HepG2 (cell line): ENCODE measurements around the gene IPP. TPM values are rescaled to one million over a fixed set of nuclear protein-coding genes. Genes with fewer than 3 reads are reported as not detected.

ENCODE experiments used
- CREM ChIP-seq, 2 experiments: sonication (generic) in 1 of 2; formaldehyde crosslinking in 1 of 2; IDR thresholded peaks; 2 replicates each; pipeline versions ENCODE4 v1.4.0 to v1.6.1; 2016 to 2020; ENCODE audit warnings: antibody characterized with exemption in 1 of 2, mild to moderate bottlenecking in 1 of 2, missing genetic modification reagents in 1 of 2
- FOXM1 ChIP-seq: sonication (generic); formaldehyde crosslinking; IDR thresholded peaks from 2 replicates; pipeline ENCODE4 v1.5.0; 2020; ENCODE audit warnings: missing genetic modification reagents
- GATA4 ChIP-seq: sonication (generic); IDR thresholded peaks from 2 replicates; pipeline ENCODE4 v1.6.1; 2016; ENCODE audit warnings: antibody characterized with exemption, low read depth, borderline replicate concordance
- HDAC2 ChIP-seq: sonication (generic); formaldehyde crosslinking; IDR thresholded peaks from 2 replicates; pipeline ENCODE4 v1.4.0; 2020; ENCODE audit warnings: missing genetic modification reagents
- HIVEP1 ChIP-seq: sonication (generic); formaldehyde crosslinking; IDR thresholded peaks from 2 replicates; pipeline ENCODE4 v1.4.0; 2020; ENCODE audit warnings: mild to moderate bottlenecking, missing genetic modification reagents
- HNRNPK ChIP-seq: fragments of 200-400 bp; formaldehyde crosslinking; IDR thresholded peaks from 2 replicates; pipeline ENCODE4 v1.6.1; 2018; ENCODE audit warnings: low read length, low read depth, moderate library complexity, mild to moderate bottlenecking; ENCODE audit not compliant: poor library complexity, severe bottlenecking
- KDM1A ChIP-seq: IDR thresholded peaks from 2 replicates; pipeline ENCODE4 v1.6.1; 2016; ENCODE audit warnings: missing compliant biosample characterization
- MYNN ChIP-seq: sonication (generic); formaldehyde crosslinking; IDR thresholded peaks from 2 replicates; pipeline ENCODE4 v1.4.0; 2020; ENCODE audit warnings: mild to moderate bottlenecking, low read depth, missing genetic modification reagents
- NFRKB ChIP-seq: fragments of 450-650 bp; IDR thresholded peaks from 2 replicates; pipeline ENCODE4 v1.6.1; 2017
- PCBP2 ChIP-seq: fragments of 200-400 bp; formaldehyde crosslinking; optimal IDR thresholded peaks from 2 replicates; pipeline ENCODE3; 2018; ENCODE audit warnings: low read length, low read depth; ENCODE audit not compliant: poor library complexity, severe bottlenecking
- PITX1 ChIP-seq: sonication (generic); formaldehyde crosslinking; IDR thresholded peaks from 2 replicates; pipeline ENCODE4 v1.5.1; 2020; ENCODE audit warnings: mild to moderate bottlenecking, missing genetic modification reagents
- TEAD3 ChIP-seq: optimal IDR thresholded peaks from 2 replicates; pipeline ENCODE3; 2016; ENCODE audit warnings: borderline replicate concordance
- WIZ ChIP-seq: sonication (generic); formaldehyde crosslinking; IDR thresholded peaks from 2 replicates; pipeline ENCODE4 v1.5.1; 2020; ENCODE audit warnings: mild to moderate bottlenecking, missing genetic modification reagents
- ZBTB20 ChIP-seq: sonication (generic); formaldehyde crosslinking; IDR thresholded peaks from 2 replicates; pipeline ENCODE4 v1.8.1; 2023; ENCODE audit warnings: missing genetic modification reagents, low read depth, mild to moderate bottlenecking, borderline replicate concordance
- ZFP82 ChIP-seq: sonication (generic); formaldehyde crosslinking; IDR thresholded peaks from 2 replicates; pipeline ENCODE4 v1.5.1; 2020; ENCODE audit warnings: mild to moderate bottlenecking, missing genetic modification reagents, borderline replicate concordance
- ZFY ChIP-seq: sonication (generic); formaldehyde crosslinking; IDR thresholded peaks from 2 replicates; pipeline ENCODE4 v1.4.0; 2020; ENCODE audit warnings: missing genetic modification reagents
- ZNF205 ChIP-seq: IDR thresholded peaks from 2 replicates; pipeline ENCODE4 v1.6.1; 2018; ENCODE audit warnings: missing biosample characterization, missing genetic modification reagents
- ZNF24 ChIP-seq: fragments of 450-650 bp; IDR thresholded peaks from 2 replicates; pipeline ENCODE4 v1.6.1; 2017; ENCODE audit warnings: antibody characterized with exemption, mild to moderate bottlenecking
- ZNF766 ChIP-seq: sonication (generic); formaldehyde crosslinking; IDR thresholded peaks from 2 replicates; pipeline ENCODE4 v1.5.0; 2020; ENCODE audit warnings: missing genetic modification reagents, borderline replicate concordance
- ZNF788 ChIP-seq: sonication (generic); formaldehyde crosslinking; IDR thresholded peaks from 2 replicates; pipeline ENCODE4 v1.5.0; 2020; ENCODE audit warnings: mild to moderate bottlenecking, missing genetic modification reagents, borderline replicate concordance
- polyA plus RNA-seq, 8 experiments: library from polyadenylated mRNA; depleted of rRNA in 3 of 8; stranded (reverse) in 7 of 8; unstranded in 1 of 8; fragments of >200 nt; fragmentation: Illumina TruSeq in 4 of 8; extraction: Trizol in 4 of 8; gene quantifications; 2 replicates each; pipeline versions ENCODE4 v1.2.1 to v1.2.3, GENCODE V29; 2011 to 2016; ENCODE audit warnings: low read depth in 4 of 8, missing spikeins in 1 of 8, mixed read lengths in 1 of 8; ENCODE audit not compliant: insufficient read depth in 1 of 8
- total RNA-seq, 5 experiments: library from RNA; depleted of rRNA; stranded (reverse); fragments of >200 nt; fragmentation: Illumina TruSeq; extraction: Trizol; gene quantifications; 2 replicates each; pipeline ENCODE4 v1.2.3, GENCODE V29; 2016; ENCODE audit warnings: low read depth in 1 of 5
- TF ChIP-seq, protein P1 (sequence below): sonication (generic); formaldehyde crosslinking; IDR thresholded peaks from 2 replicates; pipeline ENCODE4 v1.8.1; 2022; ENCODE audit warnings: low read depth, mild to moderate bottlenecking, missing genetic modification reagents
- TF ChIP-seq, protein P2 (sequence below): sonication (generic); formaldehyde crosslinking; IDR thresholded peaks from 2 replicates; pipeline ENCODE4 v1.5.1; 2020; ENCODE audit warnings: missing genetic modification reagents, mild to moderate bottlenecking, borderline replicate concordance
- TF ChIP-seq, protein P3 (sequence below): sonication (generic); formaldehyde crosslinking; IDR thresholded peaks from 2 replicates; pipeline ENCODE4 v1.4.0; 2020; ENCODE audit warnings: mild to moderate bottlenecking, missing genetic modification reagents, borderline replicate concordance

Gene IPP
- total and polyA plus RNA-seq, 2 of the 13 experiments (the other 11 are each of a cell fraction or from before 2014, with no cell fraction given): 3.0 to 9.7 TPM

DNA sequence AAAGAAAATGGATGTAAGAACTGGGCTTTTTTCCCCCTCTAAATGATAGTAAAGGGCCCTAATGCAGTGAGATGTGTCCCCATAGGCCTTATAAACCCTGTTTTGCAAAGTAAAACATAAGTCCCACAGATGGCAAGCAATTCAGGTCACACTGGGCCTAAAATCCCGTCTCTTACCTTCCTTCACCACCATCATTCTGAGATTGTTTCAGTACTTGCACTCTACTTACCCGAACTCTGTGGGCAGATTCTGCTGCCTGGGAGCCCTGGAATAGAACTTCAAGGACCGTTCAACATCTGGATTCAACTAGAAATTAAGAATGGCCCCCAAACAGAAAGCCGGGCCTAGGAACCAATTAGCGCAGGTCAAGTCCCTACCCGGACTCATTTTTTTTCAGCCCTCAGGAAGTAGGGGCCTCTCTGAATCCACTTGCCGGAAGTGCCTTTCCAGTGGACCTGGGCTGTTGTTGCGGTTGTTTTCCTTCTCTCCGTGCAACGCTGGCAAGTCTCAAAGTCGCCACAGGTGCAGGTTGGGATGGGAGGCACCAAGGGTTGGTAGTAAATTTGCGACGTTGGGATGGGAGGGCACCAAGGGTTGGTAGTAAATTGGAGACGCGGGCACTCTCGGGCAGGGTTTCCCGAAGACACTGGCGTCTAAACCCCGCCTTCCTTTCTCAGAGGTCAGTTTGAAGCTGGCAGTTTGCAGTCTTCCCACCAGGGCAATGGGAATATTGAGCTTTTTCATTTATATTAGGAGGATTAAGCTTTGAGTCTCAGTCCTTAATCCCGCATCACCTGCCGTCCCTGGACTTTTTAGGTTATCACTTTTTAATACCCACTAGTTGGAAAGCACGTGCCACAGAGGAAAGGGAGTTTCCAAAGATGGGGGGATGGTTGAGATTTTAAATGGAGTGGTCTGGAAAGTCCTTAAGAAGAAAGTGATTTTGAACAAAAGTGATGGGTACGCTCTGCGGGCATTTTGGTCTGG is 62.4 kb downstream of the IPP start, which contains the start of gene TMEM69 (continued):
- TF ChIP-seq HIVEP1 (CRISPR knock-in tag): 0 out of 2 replicates have a peak, but pooled peaks have one; percentile 45
- TF ChIP-seq, protein P1, sequence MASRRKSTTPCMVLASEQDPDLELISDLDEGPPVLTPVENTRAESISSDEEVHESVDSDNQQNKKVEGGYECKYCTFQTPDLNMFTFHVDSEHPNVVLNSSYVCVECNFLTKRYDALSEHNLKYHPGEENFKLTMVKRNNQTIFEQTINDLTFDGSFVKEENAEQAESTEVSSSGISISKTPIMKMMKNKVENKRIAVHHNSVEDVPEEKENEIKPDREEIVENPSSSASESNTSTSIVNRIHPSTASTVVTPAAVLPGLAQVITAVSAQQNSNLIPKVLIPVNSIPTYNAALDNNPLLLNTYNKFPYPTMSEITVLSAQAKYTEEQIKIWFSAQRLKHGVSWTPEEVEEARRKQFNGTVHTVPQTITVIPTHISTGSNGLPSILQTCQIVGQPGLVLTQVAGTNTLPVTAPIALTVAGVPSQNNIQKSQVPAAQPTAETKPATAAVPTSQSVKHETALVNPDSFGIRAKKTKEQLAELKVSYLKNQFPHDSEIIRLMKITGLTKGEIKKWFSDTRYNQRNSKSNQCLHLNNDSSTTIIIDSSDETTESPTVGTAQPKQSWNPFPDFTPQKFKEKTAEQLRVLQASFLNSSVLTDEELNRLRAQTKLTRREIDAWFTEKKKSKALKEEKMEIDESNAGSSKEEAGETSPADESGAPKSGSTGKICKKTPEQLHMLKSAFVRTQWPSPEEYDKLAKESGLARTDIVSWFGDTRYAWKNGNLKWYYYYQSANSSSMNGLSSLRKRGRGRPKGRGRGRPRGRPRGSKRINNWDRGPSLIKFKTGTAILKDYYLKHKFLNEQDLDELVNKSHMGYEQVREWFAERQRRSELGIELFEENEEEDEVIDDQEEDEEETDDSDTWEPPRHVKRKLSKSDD: 0 out of 2 replicates have a peak, but pooled peaks have one; percentile 45
- TF ChIP-seq WIZ (CRISPR knock-in tag): 0 out of 2 replicates have a peak, but pooled peaks have one; percentile 33
- TF ChIP-seq NFRKB: peak; percentile 58; the same call in 1 of the 2 replicates
- peak; percentile 57; the same call in 1 of the 2 replicates for TF ChIP-seq ZNF24
- peak; percentile 70 for TF ChIP-seq ZFY (CRISPR knock-in tag)
- TF ChIP-seq HNRNPK: no peak
- peak; percentile 75 for TF ChIP-seq ZNF205
- peak; percentile 49; the same call in 1 of the 2 replicates for TF ChIP-seq MYNN (CRISPR knock-in tag)
- TF ChIP-seq, protein P2, sequence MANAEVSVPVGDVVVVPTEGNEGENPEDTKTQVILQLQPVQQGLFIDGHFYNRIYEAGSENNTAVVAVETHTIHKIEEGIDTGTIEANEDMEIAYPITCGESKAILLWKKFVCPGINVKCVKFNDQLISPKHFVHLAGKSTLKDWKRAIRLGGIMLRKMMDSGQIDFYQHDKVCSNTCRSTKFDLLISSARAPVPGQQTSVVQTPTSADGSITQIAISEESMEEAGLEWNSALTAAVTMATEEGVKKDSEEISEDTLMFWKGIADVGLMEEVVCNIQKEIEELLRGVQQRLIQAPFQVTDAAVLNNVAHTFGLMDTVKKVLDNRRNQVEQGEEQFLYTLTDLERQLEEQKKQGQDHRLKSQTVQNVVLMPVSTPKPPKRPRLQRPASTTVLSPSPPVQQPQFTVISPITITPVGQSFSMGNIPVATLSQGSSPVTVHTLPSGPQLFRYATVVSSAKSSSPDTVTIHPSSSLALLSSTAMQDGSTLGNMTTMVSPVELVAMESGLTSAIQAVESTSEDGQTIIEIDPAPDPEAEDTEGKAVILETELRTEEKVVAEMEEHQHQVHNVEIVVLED (CRISPR knock-in tag): no peak; the same call in 1 of the 2 replicates
- no peak; the same call in 1 of the 2 replicates for TF ChIP-seq ZBTB20
- no peak for TF ChIP-seq FOXM1 (CRISPR knock-in tag)
- TF ChIP-seq CREM (IDR thresholded peaks at IDR 0.05): peak; percentile 76
- no peak for TF ChIP-seq CREM (CRISPR knock-in tag; IDR thresholded peaks at IDR 0.05)
- peak; percentile 44; the same call in 1 of the 2 replicates for TF ChIP-seq ZNF788 (CRISPR knock-in tag)
- no peak for TF ChIP-seq TEAD3 (CRISPR knock-in tag)
- peak; percentile 90 for TF ChIP-seq ZFP82 (CRISPR knock-in tag)
- TF ChIP-seq, protein P3, sequence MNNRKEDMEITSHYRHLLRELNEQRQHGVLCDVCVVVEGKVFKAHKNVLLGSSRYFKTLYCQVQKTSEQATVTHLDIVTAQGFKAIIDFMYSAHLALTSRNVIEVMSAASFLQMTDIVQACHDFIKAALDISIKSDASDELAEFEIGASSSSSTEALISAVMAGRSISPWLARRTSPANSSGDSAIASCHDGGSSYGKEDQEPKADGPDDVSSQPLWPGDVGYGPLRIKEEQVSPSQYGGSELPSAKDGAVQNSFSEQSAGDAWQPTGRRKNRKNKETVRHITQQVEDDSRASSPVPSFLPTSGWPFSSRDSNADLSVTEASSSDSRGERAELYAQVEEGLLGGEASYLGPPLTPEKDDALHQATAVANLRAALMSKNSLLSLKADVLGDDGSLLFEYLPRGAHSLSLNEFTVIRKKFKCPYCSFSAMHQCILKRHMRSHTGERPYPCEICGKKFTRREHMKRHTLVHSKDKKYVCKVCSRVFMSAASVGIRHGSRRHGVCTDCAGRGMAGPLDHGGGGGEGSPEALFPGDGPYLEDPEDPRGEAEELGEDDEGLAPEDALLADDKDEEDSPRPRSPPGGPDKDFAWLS (CRISPR knock-in tag): no peak
- TF ChIP-seq HDAC2: peak; percentile 54
- peak; percentile 63; the same call in 1 of the 2 replicates for TF ChIP-seq PITX1
- TF ChIP-seq GATA4: 0 out of 2 replicates have a peak, but pooled peaks have one; percentile 20
- TF ChIP-seq ZNF766 (CRISPR knock-in tag): no peak
- TF ChIP-seq PCBP2: no peak
- TF ChIP-seq KDM1A: no peak
